ENCODE measurements around the gene ZNF579. TPM values are rescaled to one million over a fixed set of nuclear protein-coding genes. Genes with fewer than 3 reads are reported as not detected.

Gene ZNF579
- total and polyA plus RNA-seq, 10 of the 15 experiments (the other 5 are each of a cell fraction or from before 2014, with no cell fraction given): 0.11 to 11.7 (median 1.5) TPM

DNA sequence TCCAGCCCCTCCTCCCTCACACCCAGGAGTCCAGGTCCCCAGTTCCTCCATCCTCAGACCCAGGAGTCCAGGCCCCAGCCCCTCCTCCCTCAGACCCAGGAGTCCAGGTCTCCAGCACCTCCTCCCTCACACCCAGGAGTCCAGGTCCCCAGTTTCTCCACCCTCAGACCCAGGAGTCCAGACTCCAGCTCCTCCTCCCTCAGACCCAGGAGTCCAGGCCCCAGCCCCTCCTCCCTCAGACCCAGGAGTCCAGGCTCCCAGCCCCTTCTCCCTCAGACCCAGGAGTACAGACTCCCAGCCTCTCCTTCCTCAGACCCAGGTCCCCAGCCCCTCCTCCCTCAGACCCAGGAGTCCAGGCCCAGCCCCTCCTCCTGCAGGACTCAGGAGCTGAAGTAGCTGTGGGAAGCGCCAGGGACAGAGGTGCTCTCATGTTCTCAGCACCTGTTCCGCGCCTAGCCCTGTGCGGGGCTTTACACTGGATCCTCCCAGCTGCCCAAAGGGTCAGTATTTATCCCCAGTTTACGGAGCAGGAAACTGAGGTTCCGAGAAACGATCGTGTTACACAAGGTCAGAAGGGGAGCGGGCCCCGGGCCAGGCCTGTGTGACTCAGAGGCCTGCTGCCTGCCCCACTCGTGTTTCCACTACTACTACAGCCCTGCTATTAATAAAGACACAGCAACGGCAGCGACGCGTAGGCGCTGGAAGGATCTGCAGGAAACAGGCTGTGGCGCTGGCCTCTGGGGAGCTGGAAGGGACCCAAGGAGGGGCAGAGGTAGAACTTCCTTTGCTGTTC, 33.6 kb downstream of the ZNF579 start:
- peaks cover 1 to 7% of the 10 kb centered on the region in 2 experiments; a peak in 3 of 4 replicates for H3K27me3 ChIP-seq (replicated peaks in 1 of 2; ENCODE audit: control insufficient read depth in 2 of 2, insufficient read depth in 2 of 2, low read length in 1 of 2)
- in situ Hi-C loops (cut with MboI) (no loop called here), intact Hi-C loops (cut with micrococcal nuclease; ENCODE audit: unreplicated experiment) (no loop called here)
- H3K79me2 ChIP-seq (ENCODE audit: control insufficient read depth, insufficient read depth, low read length): no peaks in the 10 kb centered on the region
- H4K20me1 ChIP-seq (ENCODE audit: control insufficient read depth, insufficient read depth): no peaks in the 10 kb centered on the region
- H3K9ac ChIP-seq (ENCODE audit: control insufficient read depth, insufficient read depth, low read length): no peak overlapping the region
- BruUV-seq (replicated peaks): no TSS peak
- no peak overlapping the region for H3K4me2 ChIP-seq (ENCODE audit: control insufficient read depth, insufficient read depth)
- ChIA-PET SMC1A (ENCODE audit: uncharacterized antibody, unreplicated experiment) (no interaction called here), CTCF (no interaction called here), RAD21 (ENCODE audit: unreplicated experiment) (interaction anchor here (0.6 to 0.7 kb wide), 3 partner anchors 25 to 71 kb away, joined by 3 to 6 read pairs (median 3); no protein-coding TSS in a partner anchor), POLR2A (no interaction called here)
- FAIRE-seq: no peak
- no peak overlapping the region for H3K27ac ChIP-seq (ENCODE audit: control insufficient read depth, insufficient read depth)
- whole genome bisulfite sequencing (ENCODE audit: insufficient coverage, insufficient replicate concordance, low lambda C conversion rate, missing lambda C conversion rate): 29% methylated on average over 17 of the region's 17 CpGs
- no peaks in the 10 kb centered on the region for H3K9me3 ChIP-seq (replicated peaks; ENCODE audit: control insufficient read depth, insufficient read depth, low read length)
- no peaks in the 10 kb centered on the region for H3K36me3 ChIP-seq (ENCODE audit: control insufficient read depth in 2 of 2, insufficient read depth in 2 of 2, low read length in 1 of 2)
- no peaks in the 10 kb centered on the region for H3K4me1 ChIP-seq (ENCODE audit: control insufficient read depth, insufficient read depth, low read length)
- no peak overlapping the region for H3K4me3 ChIP-seq
- no peak for DNase-seq (ENCODE audit: low read depth, low spot score)
- H2AFZ ChIP-seq (ENCODE audit: control insufficient read depth, low read depth, low read length): no peak overlapping the region
- no peak for ATAC-seq
- no peak for TF ChIP-seq TCF12 (IDR thresholded peaks at IDR 0.05; ENCODE audit: low read depth, low read length)
- TF ChIP-seq SREBF1 (IDR thresholded peaks at IDR 0.05; ENCODE audit: low read length): no peak
- TF ChIP-seq, protein P1, sequence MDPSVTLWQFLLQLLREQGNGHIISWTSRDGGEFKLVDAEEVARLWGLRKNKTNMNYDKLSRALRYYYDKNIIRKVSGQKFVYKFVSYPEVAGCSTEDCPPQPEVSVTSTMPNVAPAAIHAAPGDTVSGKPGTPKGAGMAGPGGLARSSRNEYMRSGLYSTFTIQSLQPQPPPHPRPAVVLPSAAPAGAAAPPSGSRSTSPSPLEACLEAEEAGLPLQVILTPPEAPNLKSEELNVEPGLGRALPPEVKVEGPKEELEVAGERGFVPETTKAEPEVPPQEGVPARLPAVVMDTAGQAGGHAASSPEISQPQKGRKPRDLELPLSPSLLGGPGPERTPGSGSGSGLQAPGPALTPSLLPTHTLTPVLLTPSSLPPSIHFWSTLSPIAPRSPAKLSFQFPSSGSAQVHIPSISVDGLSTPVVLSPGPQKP (IDR thresholded peaks at IDR 0.05; ENCODE audit: low read depth, low read length): no peak
- TF ChIP-seq, protein P2, sequence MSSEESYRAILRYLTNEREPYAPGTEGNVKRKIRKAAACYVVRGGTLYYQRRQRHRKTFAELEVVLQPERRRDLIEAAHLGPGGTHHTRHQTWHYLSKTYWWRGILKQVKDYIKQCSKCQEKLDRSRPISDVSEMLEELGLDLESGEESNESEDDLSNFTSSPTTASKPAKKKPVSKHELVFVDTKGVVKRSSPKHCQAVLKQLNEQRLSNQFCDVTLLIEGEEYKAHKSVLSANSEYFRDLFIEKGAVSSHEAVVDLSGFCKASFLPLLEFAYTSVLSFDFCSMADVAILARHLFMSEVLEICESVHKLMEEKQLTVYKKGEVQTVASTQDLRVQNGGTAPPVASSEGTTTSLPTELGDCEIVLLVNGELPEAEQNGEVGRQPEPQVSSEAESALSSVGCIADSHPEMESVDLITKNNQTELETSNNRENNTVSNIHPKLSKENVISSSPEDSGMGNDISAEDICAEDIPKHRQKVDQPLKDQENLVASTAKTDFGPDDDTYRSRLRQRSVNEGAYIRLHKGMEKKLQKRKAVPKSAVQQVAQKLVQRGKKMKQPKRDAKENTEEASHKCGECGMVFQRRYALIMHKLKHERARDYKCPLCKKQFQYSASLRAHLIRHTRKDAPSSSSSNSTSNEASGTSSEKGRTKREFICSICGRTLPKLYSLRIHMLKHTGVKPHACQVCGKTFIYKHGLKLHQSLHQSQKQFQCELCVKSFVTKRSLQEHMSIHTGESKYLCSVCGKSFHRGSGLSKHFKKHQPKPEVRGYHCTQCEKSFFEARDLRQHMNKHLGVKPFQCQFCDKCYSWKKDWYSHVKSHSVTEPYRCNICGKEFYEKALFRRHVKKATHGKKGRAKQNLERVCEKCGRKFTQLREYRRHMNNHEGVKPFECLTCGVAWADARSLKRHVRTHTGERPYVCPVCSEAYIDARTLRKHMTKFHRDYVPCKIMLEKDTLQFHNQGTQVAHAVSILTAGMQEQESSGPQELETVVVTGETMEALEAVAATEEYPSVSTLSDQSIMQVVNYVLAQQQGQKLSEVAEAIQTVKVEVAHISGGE (CRISPR knock-in tag; IDR thresholded peaks at IDR 0.05): no peak
- no peak for TF ChIP-seq YY1 (IDR thresholded peaks at IDR 0.05; ENCODE audit: low read depth, low read length)
- no peak for TF ChIP-seq ZNF24 (IDR thresholded peaks at IDR 0.05)
- no peak for TF ChIP-seq MYB (IDR thresholded peaks at IDR 0.05; ENCODE audit: borderline replicate concordance, low read depth, low read length)
- TF ChIP-seq, protein P3, sequence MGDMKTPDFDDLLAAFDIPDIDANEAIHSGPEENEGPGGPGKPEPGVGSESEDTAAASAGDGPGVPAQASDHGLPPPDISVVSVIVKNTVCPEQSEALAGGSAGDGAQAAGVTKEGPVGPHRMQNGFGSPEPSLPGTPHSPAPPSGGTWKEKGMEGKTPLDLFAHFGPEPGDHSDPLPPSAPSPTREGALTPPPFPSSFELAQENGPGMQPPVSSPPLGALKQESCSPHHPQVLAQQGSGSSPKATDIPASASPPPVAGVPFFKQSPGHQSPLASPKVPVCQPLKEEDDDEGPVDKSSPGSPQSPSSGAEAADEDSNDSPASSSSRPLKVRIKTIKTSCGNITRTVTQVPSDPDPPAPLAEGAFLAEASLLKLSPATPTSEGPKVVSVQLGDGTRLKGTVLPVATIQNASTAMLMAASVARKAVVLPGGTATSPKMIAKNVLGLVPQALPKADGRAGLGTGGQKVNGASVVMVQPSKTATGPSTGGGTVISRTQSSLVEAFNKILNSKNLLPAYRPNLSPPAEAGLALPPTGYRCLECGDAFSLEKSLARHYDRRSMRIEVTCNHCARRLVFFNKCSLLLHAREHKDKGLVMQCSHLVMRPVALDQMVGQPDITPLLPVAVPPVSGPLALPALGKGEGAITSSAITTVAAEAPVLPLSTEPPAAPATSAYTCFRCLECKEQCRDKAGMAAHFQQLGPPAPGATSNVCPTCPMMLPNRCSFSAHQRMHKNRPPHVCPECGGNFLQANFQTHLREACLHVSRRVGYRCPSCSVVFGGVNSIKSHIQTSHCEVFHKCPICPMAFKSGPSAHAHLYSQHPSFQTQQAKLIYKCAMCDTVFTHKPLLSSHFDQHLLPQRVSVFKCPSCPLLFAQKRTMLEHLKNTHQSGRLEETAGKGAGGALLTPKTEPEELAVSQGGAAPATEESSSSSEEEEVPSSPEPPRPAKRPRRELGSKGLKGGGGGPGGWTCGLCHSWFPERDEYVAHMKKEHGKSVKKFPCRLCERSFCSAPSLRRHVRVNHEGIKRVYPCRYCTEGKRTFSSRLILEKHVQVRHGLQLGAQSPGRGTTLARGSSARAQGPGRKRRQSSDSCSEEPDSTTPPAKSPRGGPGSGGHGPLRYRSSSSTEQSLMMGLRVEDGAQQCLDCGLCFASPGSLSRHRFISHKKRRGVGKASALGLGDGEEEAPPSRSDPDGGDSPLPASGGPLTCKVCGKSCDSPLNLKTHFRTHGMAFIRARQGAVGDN (IDR thresholded peaks at IDR 0.05): no peak
- no peak for TF ChIP-seq CHD4 (IDR thresholded peaks at IDR 0.05)
- TF ChIP-seq BACH1 (IDR thresholded peaks at IDR 0.05; ENCODE audit: borderline replicate concordance): no peak
- TF ChIP-seq NR2C1 (IDR thresholded peaks at IDR 0.05): no peak
- no peak for TF ChIP-seq ESRRA (IDR thresholded peaks at IDR 0.05; ENCODE audit: low read length)
- TF ChIP-seq SP1 (IDR thresholded peaks at IDR 0.05; ENCODE audit: low read depth, low read length): no peak
- TF ChIP-seq EZH2 (IDR thresholded peaks at IDR 0.05; ENCODE audit: borderline replicate concordance, control insufficient read depth, low read depth, low read length): no peak
